HEK293 (cell line): ENCODE measurements around the gene CEMP1.

Source experiments
- CTCF ChIA-PET: fragments of 350-600 bp; formaldehyde crosslinking; extraction: SDS; loops from one replicate; lab custom pipeline; 2021; ENCODE audit warnings: antibody characterized with exemption; lab: Yijun Ruan, JAX
- POLR2A ChIA-PET: fragments of 300-600 bp; formaldehyde crosslinking; extraction: SDS; loops from one replicate; lab custom pipeline; 2020; ENCODE audit warnings: antibody characterized with exemption, inconsistent platforms; lab: Yijun Ruan, JAX
- H3K27ac ChIP-seq: fragments of 200-500 bp; sonication (Bioruptor generic); 2 replicates; pipeline ENCODE4 v1.5.1; 2014; ENCODE audit warnings: low read depth, low read length, control low read depth, inconsistent platforms; ENCODE audit errors: extremely low read depth
- H3K36me3 ChIP-seq, 2 experiments: fragments of 200-500 bp in 1 of 2; sonication (Bioruptor generic) in 1 of 2; 1 replicate in 1 of 2; 2 replicates in 1 of 2; pipeline ENCODE4 v1.5.1; 2014 to 2017; ENCODE audit warnings: inconsistent platforms in 2 of 2, low read length in 2 of 2; ENCODE audit not compliant: control insufficient read depth in 2 of 2, insufficient read depth in 1 of 2
- H3K4me1 ChIP-seq: fragments of 200-500 bp; sonication (Bioruptor generic); 2 replicates; pipeline ENCODE4 v1.5.1; 2014; ENCODE audit warnings: mild to moderate bottlenecking, low read length, inconsistent platforms; ENCODE audit not compliant: control insufficient read depth, insufficient read depth
- H3K4me3 ChIP-seq: 2 replicates; pipeline ENCODE4 v1.5.1; 2011; ENCODE audit warnings: low read depth, mild to moderate bottlenecking, control low read depth, low read length, moderate library complexity
- H3K9me3 ChIP-seq: fragments of 200-500 bp; sonication (Bioruptor generic); 2 replicates; pipeline ENCODE4 v1.5.1; 2014; ENCODE audit warnings: low read depth, low read length, inconsistent platforms; ENCODE audit not compliant: control insufficient read depth, insufficient read depth
- AEBP2 ChIP-seq: fragments of 450-650 bp; formaldehyde crosslinking; IDR thresholded peaks from 2 replicates; pipeline ENCODE4 v1.5.1; 2016; ENCODE audit warnings: missing biosample characterization, missing genetic modification characterization, borderline replicate concordance
- HIC1 ChIP-seq: fragments of 450-650 bp; formaldehyde crosslinking; IDR thresholded peaks from 2 replicates; pipeline ENCODE4 v1.5.1; 2016; ENCODE audit warnings: missing biosample characterization, missing genetic modification characterization
- KLF8 ChIP-seq: fragments of 450-650 bp; formaldehyde crosslinking; IDR thresholded peaks from 2 replicates; pipeline ENCODE4 v1.5.1; 2016; ENCODE audit warnings: missing biosample characterization, missing genetic modification characterization
- OSR2 ChIP-seq: fragments of 450-650 bp; formaldehyde crosslinking; IDR thresholded peaks from 2 replicates; pipeline ENCODE4 v1.5.1; 2016; ENCODE audit warnings: missing biosample characterization, missing genetic modification characterization
- SCRT2 ChIP-seq: fragments of 450-650 bp; formaldehyde crosslinking; IDR thresholded peaks from 2 replicates; pipeline ENCODE4 v1.5.1; 2016; ENCODE audit warnings: missing biosample characterization, missing genetic modification characterization
- WT1 ChIP-seq: fragments of 450-650 bp; formaldehyde crosslinking; IDR thresholded peaks from 2 replicates; pipeline ENCODE4 v1.5.1; 2016; ENCODE audit warnings: missing biosample characterization, missing genetic modification characterization
- ZFP37 ChIP-seq: fragments of 450-650 bp; formaldehyde crosslinking; IDR thresholded peaks from 2 replicates; pipeline ENCODE4 v1.5.1; 2016; ENCODE audit warnings: missing biosample characterization, missing genetic modification characterization
- ZNF221 ChIP-seq: fragments of 450-650 bp; formaldehyde crosslinking; IDR thresholded peaks from 2 replicates; pipeline ENCODE4 v1.5.1; 2017; ENCODE audit warnings: missing biosample characterization, missing genetic modification characterization, borderline replicate concordance
- ZNF274 ChIP-seq, 2 experiments: fragments of 200-500 bp in 1 of 2; fragments of 450-650 bp in 1 of 2; sonication (Bioruptor generic) in 1 of 2; formaldehyde crosslinking in 1 of 2; IDR thresholded peaks; 2 replicates each; pipeline versions ENCODE4 v1.5.1 to v1.6.1; 2014 to 2016; ENCODE audit warnings: borderline replicate concordance in 1 of 2, inconsistent platforms in 1 of 2, low read length in 1 of 2, missing biosample characterization in 1 of 2, missing genetic modification characterization in 1 of 2
- ZNF341 ChIP-seq: fragments of 450-650 bp; formaldehyde crosslinking; IDR thresholded peaks from 2 replicates; pipeline ENCODE4; 2016; ENCODE audit warnings: low read depth, missing biosample characterization, missing genetic modification characterization
- ZNF416 ChIP-seq: fragments of 450-650 bp; formaldehyde crosslinking; IDR thresholded peaks from 2 replicates; pipeline ENCODE4 v1.5.1; 2016; ENCODE audit warnings: missing biosample characterization, missing genetic modification characterization
- ZNF544 ChIP-seq: fragments of 450-650 bp; formaldehyde crosslinking; IDR thresholded peaks from 2 replicates; pipeline ENCODE4 v1.5.0; 2017; ENCODE audit warnings: missing biosample characterization, missing genetic modification characterization
- ZNF596 ChIP-seq: fragments of 450-650 bp; IDR thresholded peaks from 2 replicates; pipeline ENCODE4 v1.5.0; 2018; ENCODE audit warnings: missing biosample characterization, mild to moderate bottlenecking, missing genetic modification characterization, moderate library complexity
- ZNF621 ChIP-seq: fragments of 450-650 bp; formaldehyde crosslinking; IDR thresholded peaks from 2 replicates; pipeline ENCODE4 v1.5.1; 2017; ENCODE audit warnings: missing biosample characterization, missing genetic modification characterization
- ZNF777 ChIP-seq: fragments of 450-650 bp; formaldehyde crosslinking; IDR thresholded peaks from 2 replicates; pipeline ENCODE4 v1.5.1; 2017; ENCODE audit warnings: missing biosample characterization, missing genetic modification characterization, borderline replicate concordance
- ZNF785 ChIP-seq: fragments of 450-650 bp; formaldehyde crosslinking; IDR thresholded peaks from 2 replicates; pipeline ENCODE4 v1.5.1; 2016; ENCODE audit warnings: missing biosample characterization, missing genetic modification characterization
- TF ChIP-seq, protein P1 (sequence below): fragments of 450-650 bp; formaldehyde crosslinking; IDR thresholded peaks from 2 replicates; pipeline ENCODE4 v1.5.1; 2016; ENCODE audit warnings: missing biosample characterization, missing genetic modification characterization

CEMP1 gene

GRCh38 chr16:2528161-2529060 is 2.8 kb downstream of the CEMP1 start (continued):
- TF ChIP-seq ZFP37 (tag by site-specific recombination): no peak
- TF ChIP-seq ZNF596 (tag by site-specific recombination): no peak
- no peak for TF ChIP-seq WT1
- no peak for TF ChIP-seq ZNF621 (tag by site-specific recombination)

DNA sequence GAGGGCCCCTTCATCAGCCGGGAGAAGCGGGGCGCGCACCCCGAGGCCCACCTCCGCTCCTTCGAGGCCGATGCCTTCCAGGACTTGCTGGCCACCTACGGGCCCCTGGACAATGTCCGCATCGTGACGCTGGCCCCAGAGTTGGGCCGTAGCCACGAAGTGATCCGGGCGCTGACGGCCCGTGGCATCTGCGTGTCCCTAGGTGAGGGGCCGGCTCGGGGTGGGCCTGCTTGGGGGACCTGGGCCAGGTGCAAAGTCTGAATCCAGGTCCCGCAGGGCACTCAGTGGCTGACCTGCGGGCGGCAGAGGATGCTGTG is 3.5 kb downstream of the CEMP1 start:
- POLR2A ChIA-PET: no interaction called here
- H3K27ac ChIP-seq: no peak overlapping the region

DNA sequence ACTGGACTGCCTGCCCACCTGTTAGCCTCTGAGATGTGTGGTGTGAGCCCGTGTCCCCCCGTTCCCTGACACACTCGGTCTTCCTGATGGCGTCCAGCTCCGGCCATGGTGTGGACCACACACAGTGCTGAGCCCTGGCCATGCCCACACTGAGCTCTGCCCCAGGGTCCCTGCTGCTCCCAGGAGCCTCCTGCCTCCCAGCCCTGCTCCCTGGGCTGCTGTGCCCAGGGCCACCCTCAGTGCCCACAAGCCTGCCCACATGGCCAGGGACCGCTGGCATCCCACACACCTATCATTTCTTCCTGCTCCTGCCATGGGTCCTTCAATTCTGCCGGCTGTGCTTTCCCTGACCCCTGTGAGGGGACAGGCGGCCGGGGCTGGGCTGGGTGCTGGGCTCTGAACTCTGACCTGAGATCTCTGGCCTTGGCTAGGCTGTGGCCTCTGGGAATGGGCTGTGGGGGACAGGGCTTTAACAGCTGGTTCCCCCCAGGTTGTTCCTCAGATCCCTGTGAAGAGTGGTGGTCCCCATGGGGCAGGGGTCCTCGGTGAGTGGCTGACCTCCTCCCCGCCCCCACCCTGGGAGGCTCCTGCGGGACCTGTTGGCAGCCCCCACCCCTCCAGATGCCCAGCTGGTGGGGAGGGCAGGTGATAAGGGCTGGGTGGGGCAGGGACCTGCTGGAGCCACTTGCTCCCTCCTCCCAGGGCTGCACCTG is 4.0 kb downstream of the CEMP1 start:
- ChIA-PET CTCF (no interaction called here), POLR2A (no interaction called here)
- no peak overlapping the region for H3K4me3 ChIP-seq
- H3K36me3 ChIP-seq: peaks cover 0 to 81% of the 10 kb centered on the region in 2 experiments; a peak in 2 of 3 replicates
- no peak overlapping the region for H3K27ac ChIP-seq
- TF ChIP-seq SCRT2 (tag by site-specific recombination) (peak; percentile 32; the same call in 1 of the 2 replicates), HIC1 (tag by site-specific recombination) (peak; percentile 66), AEBP2 (tag by site-specific recombination) (no peak)
- no peaks in the 10 kb centered on the region; the same call in 1 of the 2 replicates for H3K4me1 ChIP-seq
- no peaks in the 10 kb centered on the region for H3K9me3 ChIP-seq

More for the DNA sequence above, 3.5 kb downstream of the CEMP1 start:
- Histone ChIP-seq H3K4me1 (peaks cover 3% of the 10 kb centered on the region; the same call in 1 of the 2 replicates), H3K9me3 (no peaks in the 10 kb centered on the region), H3K4me3 (no peak overlapping the region), H3K36me3 (peaks cover 0 to 76% of the 10 kb centered on the region in 2 experiments; a peak in 2 of 3 replicates)
- no peak for TF ChIP-seq KLF8 (tag by site-specific recombination)
- no peak for TF ChIP-seq ZNF221 (tag by site-specific recombination)
- no peak for TF ChIP-seq ZNF544 (tag by site-specific recombination)
- TF ChIP-seq ZFP37 (tag by site-specific recombination): no peak
- no peak for TF ChIP-seq ZNF416 (tag by site-specific recombination)
- TF ChIP-seq ZNF785: no peak
- TF ChIP-seq ZNF777 (tag by site-specific recombination): no peak
- no peak for TF ChIP-seq ZNF341 (tag by site-specific recombination)
- no peak for TF ChIP-seq OSR2 (tag by site-specific recombination)
- TF ChIP-seq, protein P1, sequence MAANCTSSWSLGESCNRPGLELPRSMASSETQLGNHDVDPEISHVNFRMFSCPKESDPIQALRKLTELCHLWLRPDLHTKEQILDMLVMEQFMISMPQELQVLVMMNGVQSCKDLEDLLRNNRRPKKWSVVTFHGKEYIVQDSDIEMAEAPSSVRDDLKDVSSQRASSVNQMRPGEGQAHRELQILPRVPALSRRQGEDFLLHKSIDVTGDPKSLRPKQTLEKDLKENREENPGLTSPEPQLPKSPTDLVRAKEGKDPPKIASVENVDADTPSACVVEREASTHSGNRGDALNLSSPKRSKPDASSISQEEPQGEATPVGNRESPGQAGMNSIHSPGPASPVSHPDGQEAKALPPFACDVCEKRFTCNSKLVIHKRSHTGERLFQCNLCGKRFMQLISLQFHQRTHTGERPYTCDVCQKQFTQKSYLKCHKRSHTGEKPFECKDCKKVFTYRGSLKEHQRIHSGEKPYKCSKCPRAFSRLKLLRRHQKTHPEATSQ (tag by site-specific recombination): no peak
- TF ChIP-seq ZNF274 (IDR thresholded peaks at IDR 0.05; ENCODE audit: low read length): no peak
- no peak for TF ChIP-seq ZNF274 (tag by site-specific recombination; IDR thresholded peaks at IDR 0.05; ENCODE audit: borderline replicate concordance)
- CTCF ChIA-PET: no interaction called here
